H1 (cell line): Measurements from ENCODE around the gene SLFN13. TPM values are rescaled to one million over a fixed set of nuclear protein-coding genes. Genes with fewer than 3 reads are reported as not detected.
"Not testable (repeated sequence)": the region's sequence is repeated elsewhere in the genome, so short reads cannot be mapped to it uniquely, and the experiment has no call there.

Source experiments
- CTCF ChIA-PET: fragments of 300-600 bp; sonication (Branson Sonifier 250); formaldehyde crosslinking; loops from one replicate; lab custom pipeline; 2021; ENCODE audit not compliant: partially characterized antibody; lab: Charles Lee
- POLR2A ChIA-PET: fragments of 300-600 bp; sonication (Branson Sonifier 250); formaldehyde crosslinking; loops from one replicate; lab custom pipeline; 2021; ENCODE audit warnings: inconsistent platforms; ENCODE audit not compliant: partially characterized antibody; lab: Charles Lee
- DNase-seq, 2 experiments: peaks; one replicate each; pipeline versions ENCODE4 v3.0.0 to v3.0.0-alpha.2; 2010 to 2022; ENCODE audit warnings: low spot score in 2 of 2, low read depth in 1 of 2, mixed read lengths in 1 of 2
- FAIRE-seq: peaks from 2 replicates; lab custom pipeline; 2011; peaks lifted over from hg19 to GRCh38; lab: Jason Lieb, UNC
- H2AFZ ChIP-seq: 2 replicates; pipeline ENCODE4 v1.8.1; 2012; ENCODE audit warnings: low read length, inconsistent platforms
- H2AK5ac ChIP-seq: 2 replicates; pipeline ENCODE4 v1.6.1; 2013; ENCODE audit warnings: low read depth, low read length
- H2BK120ac ChIP-seq: replicated peaks from 2 replicates; pipeline ENCODE3; 2013; ENCODE audit warnings: low read depth, low read length, inconsistent platforms
- H2BK12ac ChIP-seq: 2 replicates; pipeline ENCODE4 v1.6.1; 2013; ENCODE audit warnings: low read depth, low read length
- H2BK15ac ChIP-seq: 2 replicates; pipeline ENCODE4 v1.6.1; 2013; ENCODE audit warnings: low read length
- H2BK20ac ChIP-seq: 2 replicates; pipeline ENCODE4 v1.6.1; 2013; ENCODE audit warnings: low read length
- H2BK5ac ChIP-seq: 2 replicates; pipeline ENCODE4 v1.6.1; 2013; ENCODE audit warnings: low read depth, low read length
- H3K14ac ChIP-seq: 2 replicates; pipeline ENCODE4 v1.6.1; 2013; ENCODE audit warnings: inconsistent platforms; ENCODE audit not compliant: insufficient read length
- H3K18ac ChIP-seq: 2 replicates; pipeline ENCODE4 v1.6.1; 2013; ENCODE audit warnings: low read length; ENCODE audit errors: extremely low read depth
- H3K23ac ChIP-seq: 2 replicates; pipeline ENCODE4 v1.6.1; 2013; ENCODE audit warnings: inconsistent platforms; ENCODE audit not compliant: insufficient read length
- H3K23me2 ChIP-seq: 2 replicates; pipeline ENCODE4 v1.6.1; 2013; ENCODE audit warnings: low read depth, low read length
- H3K27ac ChIP-seq: 2 replicates; pipeline ENCODE4 v1.6.1; 2011; ENCODE audit warnings: low read depth, low read length, inconsistent platforms
- H3K27me3 ChIP-seq, 4 experiments: replicated peaks in 1 of 4; 1 replicate in 1 of 4; 2 replicates in 3 of 4; pipeline versions ENCODE4 v1.6.1 to v1.8.1; 2011 to 2013; ENCODE audit warnings: low read length in 3 of 4, mild to moderate bottlenecking in 3 of 4, inconsistent platforms in 2 of 4, mixed read lengths in 2 of 4, moderate library complexity in 1 of 4; ENCODE audit not compliant: control insufficient read depth in 3 of 4, insufficient read depth in 3 of 4; ENCODE audit errors: extremely low read depth in 1 of 4
- H3K36me3 ChIP-seq, 4 experiments: 2 replicates each; pipeline versions ENCODE4 v1.6.1 to v1.8.1; 2011 to 2013; ENCODE audit warnings: mild to moderate bottlenecking in 4 of 4, low read length in 3 of 4, moderate library complexity in 2 of 4, control low read depth in 1 of 4, inconsistent platforms in 1 of 4; ENCODE audit not compliant: insufficient read depth in 4 of 4, control insufficient read depth in 2 of 4
- H3K4ac ChIP-seq: replicated peaks from 2 replicates; pipeline ENCODE3; 2013; ENCODE audit warnings: low read length, low read depth, mixed read lengths, inconsistent platforms; ENCODE audit not compliant: insufficient read length
- H3K4me1 ChIP-seq, 4 experiments: replicated peaks in 1 of 4; 1 replicate in 1 of 4; 2 replicates in 3 of 4; pipeline versions ENCODE4 v1.6.1 to v1.8.1; 2011 to 2013; ENCODE audit warnings: low read length in 3 of 4, inconsistent platforms in 2 of 4, mixed read lengths in 1 of 4; ENCODE audit not compliant: insufficient read depth in 4 of 4, control insufficient read depth in 3 of 4
- H3K4me2 ChIP-seq, 2 experiments: 2 replicates each; pipeline versions ENCODE4 v1.6.1 to v1.8.1; 2011 to 2013; ENCODE audit warnings: low read depth in 2 of 2, low read length in 2 of 2, control low read depth in 1 of 2, inconsistent platforms in 1 of 2, mild to moderate bottlenecking in 1 of 2; ENCODE audit not compliant: insufficient read depth in 1 of 2
- H3K4me3 ChIP-seq, 4 experiments: fragments of 200-600, 300-600 bp in 1 of 4; sonication (generic), shearing (Covaris generic), sonication (Bioruptor Twin) in 1 of 4; 2 replicates each; pipeline versions ENCODE4 v1.5.1 to v1.8.1; 2011 to 2016; ENCODE audit warnings: low read length in 4 of 4, low read depth in 3 of 4, control low read depth in 2 of 4, inconsistent platforms in 2 of 4, mild to moderate bottlenecking in 2 of 4, mixed read lengths in 1 of 4, moderate library complexity in 1 of 4; ENCODE audit not compliant: insufficient read depth in 2 of 4; ENCODE audit errors: extremely low read depth in 1 of 4
- H3K56ac ChIP-seq: replicated peaks from 2 replicates; pipeline ENCODE3; 2013; ENCODE audit warnings: low read depth, mild to moderate bottlenecking, mixed read lengths, low read length, inconsistent platforms; ENCODE audit not compliant: insufficient read length
- H3K79me1 ChIP-seq: 2 replicates; pipeline ENCODE4 v1.6.1; 2013; ENCODE audit warnings: low read depth, low read length, control low read depth
- H3K79me2 ChIP-seq, 2 experiments: 2 replicates each; pipeline versions ENCODE4 v1.6.1 to v1.8.1; 2012 to 2013; ENCODE audit warnings: low read length in 2 of 2, mild to moderate bottlenecking in 2 of 2, inconsistent platforms in 1 of 2; ENCODE audit not compliant: insufficient read depth in 2 of 2, control insufficient read depth in 1 of 2
- H3K9ac ChIP-seq, 4 experiments: replicated peaks in 1 of 4; 1 replicate in 1 of 4; 2 replicates in 3 of 4; pipeline versions ENCODE4 v1.6.1 to v1.8.1; 2011 to 2013; ENCODE audit warnings: low read depth in 3 of 4, low read length in 3 of 4, control low read depth in 2 of 4, mild to moderate bottlenecking in 2 of 4, moderate library complexity in 2 of 4, inconsistent platforms in 1 of 4; ENCODE audit errors: extremely low read depth in 1 of 4
- H3K9me3 ChIP-seq, 2 experiments: 2 replicates each; pipeline versions ENCODE4 v1.6.1 to v1.8.1; 2012 to 2013; ENCODE audit warnings: mild to moderate bottlenecking in 2 of 2, moderate library complexity in 2 of 2, control low read depth in 1 of 2, inconsistent platforms in 1 of 2, low read depth in 1 of 2, low read length in 1 of 2, mixed read lengths in 1 of 2; ENCODE audit not compliant: insufficient read depth in 2 of 2
- H4K20me1 ChIP-seq, 2 experiments: replicated peaks in 1 of 2; 2 replicates each; pipeline versions ENCODE3 to v1.8.1; 2011 to 2013; ENCODE audit warnings: inconsistent platforms in 2 of 2, low read length in 2 of 2, mild to moderate bottlenecking in 1 of 2; ENCODE audit not compliant: insufficient read depth in 2 of 2, control insufficient read depth in 1 of 2
- H4K5ac ChIP-seq: 2 replicates; pipeline ENCODE4 v1.6.1; 2013; ENCODE audit warnings: low read length, low read depth, mixed read lengths, inconsistent platforms; ENCODE audit not compliant: insufficient read length
- H4K8ac ChIP-seq: 2 replicates; pipeline ENCODE4 v1.8.0; 2013; ENCODE audit warnings: mild to moderate bottlenecking, moderate library complexity, low read length, inconsistent platforms; ENCODE audit not compliant: insufficient read depth; ENCODE audit errors: extremely low read depth
- H4K91ac ChIP-seq: replicated peaks from 2 replicates; pipeline ENCODE3; 2013; ENCODE audit warnings: low read length, mixed read lengths, inconsistent platforms; ENCODE audit not compliant: insufficient read length
- WGBS, 2 experiments: shearing (Covaris generic) in 1 of 2; methylation state at CpG; one replicate each; pipeline versions ENCODE4 v1.1.6 to v1.1.7; 2013 to 2015; ENCODE audit warnings: low lambda C conversion rate in 2 of 2, mixed read lengths in 2 of 2, inconsistent platforms in 1 of 2, low coverage in 1 of 2, missing lambda C conversion rate in 1 of 2; ENCODE audit not compliant: insufficient replicate concordance in 2 of 2, insufficient coverage in 1 of 2, insufficient read length in 1 of 2; ENCODE audit errors: extremely low coverage in 1 of 2, missing lambda C conversion rate in 1 of 2; 5-methylcytosine and 5-hydroxymethylcytosine counted together
- polyA plus RNA-seq, 7 experiments: library from polyadenylated mRNA; depleted of rRNA in 3 of 7; stranded (reverse) in 5 of 7; unstranded in 2 of 7; fragments of >200 nt in 5 of 7; fragments of 200-250 nt in 2 of 7; gene quantifications; 1 replicate in 5 of 7; 2 replicates in 1 of 7; 4 replicates in 1 of 7; pipeline versions ENCODE4 v1.2.1 to v1.2.3, GENCODE V29; 2011 to 2013; ENCODE audit warnings: missing spikeins in 2 of 7, mixed read lengths in 2 of 7
- total RNA-seq: library from RNA; stranded (reverse); fragmentation: NEBNext Ultra II Directional; extraction: Animal tissue kit (Norgen Biotek cat#: 25700); gene quantifications from 2 replicates; pipeline ENCODE4 v1.2.1, GENCODE V29; 2021

SLFN13 gene
- total and polyA plus RNA-seq, 2 of the 8 experiments (the other 6 are each of a cell fraction or from before 2014, with no cell fraction given), result 15.7 to 27.5 TPM

- H4K5ac ChIP-seq, POLR2A ChIA-PET: not testable (repeated sequence)
Observed at GRCh38 chr17:35393783-35394182, 54.8 kb downstream of the SLFN13 start.

More at GRCh38 chr17:35393783-35394182, 54.8 kb downstream of the SLFN13 start:
- H3K4me3 ChIP-seq, H2BK120ac ChIP-seq, H2BK15ac ChIP-seq, FAIRE-seq, H3K23me2 ChIP-seq, H3K9ac ChIP-seq, H3K36me3 ChIP-seq, H2BK12ac ChIP-seq, H2AK5ac ChIP-seq, H3K4me2 ChIP-seq, H3K18ac ChIP-seq, H4K20me1 ChIP-seq, DNase-seq, H3K79me1 ChIP-seq, H4K91ac ChIP-seq, H3K23ac ChIP-seq, H4K8ac ChIP-seq, H3K27me3 ChIP-seq, CTCF ChIA-PET, H3K14ac ChIP-seq, H2BK5ac ChIP-seq, H2AFZ ChIP-seq, H3K4me1 ChIP-seq, H3K79me2 ChIP-seq, H3K27ac ChIP-seq, H2BK20ac ChIP-seq, H3K4ac ChIP-seq, H3K56ac ChIP-seq, H3K9me3 ChIP-seq: not testable (repeated sequence)
- 92% methylated on average over 10 of the region's 13 CpGs; no CpG with 5 or more reads in 1 of the 2 experiments for WGBS, 2 experiments
